Measurements from ENCODE around the gene DCAF4.

GRCh38 chr14:72996916-72997315 is 70.7 kb downstream of the DCAF4 start:
- TF ChIP-seq CTCF (IDR thresholded peaks at IDR 0.05): no peak
- no peak for TF ChIP-seq POLR2A (IDR thresholded peaks at IDR 0.05)

Measured in esophagus squamous epithelium (tissue), 4 donors.